Sigmoid colon (tissue), 7 donors: ENCODE data around the gene COPZ1. TPM values are rescaled to one million over a fixed set of nuclear protein-coding genes. Genes with fewer than 3 reads are reported as not detected.

Source experiments
- DNase-seq: peaks from one replicate; pipeline ENCODE4 v3.0.0-alpha.2; 2019
- H3K27ac ChIP-seq, 4 donors: fragments of 200-600 bp; sonication (generic); one replicate each; pipeline ENCODE4 v1.5.1; 2016 to 2019; ENCODE audit warnings: mild to moderate bottlenecking in 1 of 4
- H3K27me3 ChIP-seq, 3 donors: fragments of 200-600 bp; sonication (generic); one replicate each; pipeline ENCODE4 v1.5.1; 2019; ENCODE audit warnings: mild to moderate bottlenecking in 1 of 3
- H3K36me3 ChIP-seq, 4 donors: fragments of 200-600 bp; sonication (generic); one replicate each; pipeline ENCODE4 v1.5.1; 2016 to 2019
- H3K4me1 ChIP-seq, 4 donors: fragments of 200-600 bp; sonication (generic); one replicate each; pipeline ENCODE4 v1.5.1; 2017 to 2019
- H3K4me3 ChIP-seq, 4 donors: fragments of 200-600 bp; sonication (generic); one replicate each; pipeline ENCODE4 v1.5.1; 2017 to 2019; ENCODE audit warnings: mild to moderate bottlenecking in 2 of 4, moderate library complexity in 1 of 4
- H3K9me3 ChIP-seq, 4 donors: fragments of 200-600 bp in 3 of 4; sonication (generic) in 3 of 4; one replicate each; pipeline versions ENCODE4 v1.5.1 to v1.6.1; 2013 to 2019
- EP300 ChIP-seq, 4 donors: sonication (generic); formaldehyde crosslinking; IDR thresholded peaks; one replicate each; pipeline ENCODE4 v1.6.1; 2017; ENCODE audit warnings: antibody characterized with exemption in 4 of 4
- POLR2AphosphoS5 ChIP-seq, 4 donors: sonication (generic); formaldehyde crosslinking; IDR thresholded peaks; one replicate each; pipeline ENCODE4 v1.6.1; 2017; ENCODE audit warnings: antibody characterized with exemption in 4 of 4
- WGBS, 2 donors: extraction: QIAGEN DNeasy Blood & Tissue Kit; methylation state at CpG; one replicate each; pipeline ENCODE4 v1.1.7; 2013; 5-methylcytosine and 5-hydroxymethylcytosine counted together
- intact Hi-C: fragments of 100-400 bp; cut with DNase I; formaldehyde crosslinking; loops from one replicate; pipeline ENCODE4 v1.15.1; 2023
- polyA plus RNA-seq, 3 donors: library from polyadenylated mRNA; stranded (reverse); fragments of 200-250 nt; gene quantifications; one replicate each; pipeline ENCODE4 v1.2.3, GENCODE V29; 2013
- small RNA-seq, 3 donors: library from RNA; depleted of rRNA; stranded (forward); fragments of <200 nt; gene quantifications; one replicate each; pipeline ENCODE3, GENCODE V24; 2016
- total RNA-seq, 4 donors: library from RNA; depleted of rRNA; stranded (reverse); fragments of >200 nt; gene quantifications; one replicate each; pipeline ENCODE4 v1.1.0, GENCODE V29; 2016
- donor health status: healthy with polysubstance abuse.
- donor health status: Bipolar disorder and iron deficiency.
- donor health status: healthy.

COPZ1 gene
- total and polyA plus RNA-seq, 7 donors = 39.6 to 155 (median 74.2) TPM

GRCh38 chr12:54401119-54401518 is 76.2 kb downstream of the COPZ1 start:
- 92 to 93% methylated on average over 2 of the region's 2 CpGs for WGBS, 2 donors
- Histone ChIP-seq H3K27me3 (no peaks in the 10 kb centered on the region), H3K36me3 (peaks cover 96 to 100% (median 97%) of the 10 kb centered on the region in 4 donors), H3K4me3 (no peak overlapping the region), H3K9me3 (no peaks in the 10 kb centered on the region), H3K4me1 (peaks cover 0 to 45% (median 34%) of the 10 kb centered on the region in 4 donors), H3K27ac (peak overlapping the region; percentile 27 to 100 (median 100))
- peak in 3 of 4 donors; percentile 7 to 43 (median 30) for TF ChIP-seq POLR2AphosphoS5 (IDR thresholded peaks at IDR 0.05)
- no peak for TF ChIP-seq EP300 (IDR thresholded peaks at IDR 0.05)
- no peak for DNase-seq
- intact Hi-C loops = no loop called here

Small RNA genes within 50 kb of the gene (small RNA-seq; reads per million reads assigned to genes)
- gene MIR148B = 60.4 to 117 (median 65.3) reads per million in 3 donors
- gene RN7SL744P = 0 reads per million in 3 donors
- gene RNU6-950P = 0 reads per million in 3 donors

Other genes starting within 250 kb of the COPZ1 start
- gene SMUG1, start 136.1 kb upstream of the COPZ1 start, total RNA-seq = 10 to 100 TPM; 21.4 to 40.4 (median 38.1) TPM
- gene SMUG1, start 136.1 kb upstream of the COPZ1 start, polyA plus RNA-seq = 10 to 100 TPM; 21.5 to 64.7 (median 43.8) TPM
- 10 to 100 TPM; 18.6 to 30.7 (median 24.8) TPM for gene CBX5, start 45.0 kb upstream of the COPZ1 start, total RNA-seq
- 10 to 100 TPM in 1 of 3 donors, 1 to 10 TPM in 2; 3.0 to 17.2 (median 4.9) TPM for gene CBX5, start 45.0 kb upstream of the COPZ1 start, polyA plus RNA-seq
- 100 to 1,000 TPM; 318 to 657 (median 410) TPM for gene HNRNPA1, start 44.4 kb upstream of the COPZ1 start, total RNA-seq
- gene HNRNPA1, start 44.4 kb upstream of the COPZ1 start, polyA plus RNA-seq = 1,000 to 10,000 TPM in 2 of 3 donors, 100 to 1,000 TPM in 1; 594 to 1,311 (median 1,117) TPM
- under 1 TPM in 1 of 4 donors, not detected in 3; 0.54 TPM for gene NFE2, start 24.1 kb upstream of the COPZ1 start, total RNA-seq
- gene NFE2, start 24.1 kb upstream of the COPZ1 start, polyA plus RNA-seq = under 1 TPM in 1 of 3 donors, not detected in 2; 0.45 TPM
- gene GPR84, start 39.4 kb downstream of the COPZ1 start, total RNA-seq = under 1 TPM in 1 of 4 donors, not detected in 3; 0.54 TPM
- gene GPR84, start 39.4 kb downstream of the COPZ1 start, polyA plus RNA-seq = under 1 TPM; 0.60 to 0.92 (median 0.69) TPM
- 10 to 100 TPM in 2 of 4 donors, 1 to 10 TPM in 2; 5.6 to 18.6 (median 10.6) TPM for gene ZNF385A, start 59.6 kb downstream of the COPZ1 start, total RNA-seq
- gene ZNF385A, start 59.6 kb downstream of the COPZ1 start, polyA plus RNA-seq = 10 to 100 TPM in 1 of 3 donors, 1 to 10 TPM in 2; 4.4 to 19.2 (median 7.0) TPM
- 100 to 1,000 TPM; 200 to 765 (median 459) TPM for gene ITGA5, start 94.1 kb downstream of the COPZ1 start, total RNA-seq
- 10 to 100 TPM in 1 of 3 donors, 1 to 10 TPM in 2; 7.4 to 92.7 (median 7.8) TPM for gene ITGA5, start 94.1 kb downstream of the COPZ1 start, polyA plus RNA-seq
- gene GTSF1, start 148.5 kb downstream of the COPZ1 start, total RNA-seq = not detected
- gene GTSF1, start 148.5 kb downstream of the COPZ1 start, polyA plus RNA-seq = 1 to 10 TPM in 2 of 3 donors, not detected in 1; 1.4 to 3.6 TPM
- gene NCKAP1L, start 172.6 kb downstream of the COPZ1 start, total RNA-seq = 10 to 100 TPM; 35.0 to 99.7 (median 53.8) TPM
- 10 to 100 TPM in 1 of 3 donors, 1 to 10 TPM in 2; 5.4 to 25.9 (median 7.2) TPM for gene NCKAP1L, start 172.6 kb downstream of the COPZ1 start, polyA plus RNA-seq
- 10 to 100 TPM in 3 of 4 donors, 1 to 10 TPM in 1; 6.4 to 24.4 (median 15.1) TPM for gene PDE1B, start 224.5 kb downstream of the COPZ1 start, total RNA-seq
- gene PDE1B, start 224.5 kb downstream of the COPZ1 start, polyA plus RNA-seq = 1 to 10 TPM; 1.6 to 3.9 (median 1.8) TPM